Measurements from ENCODE around the gene DROSHA.

The DROSHA gene

DNA sequence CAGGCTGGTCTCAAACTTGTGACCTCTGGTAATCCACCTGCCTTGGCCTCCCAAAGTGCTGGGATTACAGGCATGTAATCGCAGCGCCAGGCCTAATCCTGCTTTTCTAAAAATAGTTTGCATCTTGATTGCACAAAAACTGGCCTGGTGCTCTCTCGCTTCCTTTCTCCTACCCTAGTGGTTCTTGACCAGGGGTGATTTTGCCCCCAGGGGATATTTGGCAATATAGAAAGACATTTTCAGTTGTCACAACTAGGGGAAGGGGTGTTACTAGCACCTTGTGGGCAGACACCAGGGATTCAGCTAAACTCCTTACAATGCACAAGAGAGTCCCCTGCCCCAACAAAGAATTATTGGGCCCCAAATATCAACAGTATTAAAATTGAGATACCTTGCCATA is 139.8 kb downstream of the DROSHA start:
- Mint-ChIP-seq H3K36me3 (ENCODE audit: low read depth) (no peaks in the 10 kb centered on the region), H3K4me1 (peaks cover 5% of the 10 kb centered on the region), H3K9me3 (peaks cover 28% of the 10 kb centered on the region), H3K4me3 (no peak overlapping the region), H3K27ac (no peak overlapping the region), H3K27me3 (ENCODE audit: low read depth, poor library complexity) (peaks cover 3% of the 10 kb centered on the region)
- DNase-seq, result no peak
- TF ChIP-seq, protein P1, sequence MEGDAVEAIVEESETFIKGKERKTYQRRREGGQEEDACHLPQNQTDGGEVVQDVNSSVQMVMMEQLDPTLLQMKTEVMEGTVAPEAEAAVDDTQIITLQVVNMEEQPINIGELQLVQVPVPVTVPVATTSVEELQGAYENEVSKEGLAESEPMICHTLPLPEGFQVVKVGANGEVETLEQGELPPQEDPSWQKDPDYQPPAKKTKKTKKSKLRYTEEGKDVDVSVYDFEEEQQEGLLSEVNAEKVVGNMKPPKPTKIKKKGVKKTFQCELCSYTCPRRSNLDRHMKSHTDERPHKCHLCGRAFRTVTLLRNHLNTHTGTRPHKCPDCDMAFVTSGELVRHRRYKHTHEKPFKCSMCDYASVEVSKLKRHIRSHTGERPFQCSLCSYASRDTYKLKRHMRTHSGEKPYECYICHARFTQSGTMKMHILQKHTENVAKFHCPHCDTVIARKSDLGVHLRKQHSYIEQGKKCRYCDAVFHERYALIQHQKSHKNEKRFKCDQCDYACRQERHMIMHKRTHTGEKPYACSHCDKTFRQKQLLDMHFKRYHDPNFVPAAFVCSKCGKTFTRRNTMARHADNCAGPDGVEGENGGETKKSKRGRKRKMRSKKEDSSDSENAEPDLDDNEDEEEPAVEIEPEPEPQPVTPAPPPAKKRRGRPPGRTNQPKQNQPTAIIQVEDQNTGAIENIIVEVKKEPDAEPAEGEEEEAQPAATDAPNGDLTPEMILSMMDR (IDR thresholded peaks at IDR 0.05), result no peak

DNA sequence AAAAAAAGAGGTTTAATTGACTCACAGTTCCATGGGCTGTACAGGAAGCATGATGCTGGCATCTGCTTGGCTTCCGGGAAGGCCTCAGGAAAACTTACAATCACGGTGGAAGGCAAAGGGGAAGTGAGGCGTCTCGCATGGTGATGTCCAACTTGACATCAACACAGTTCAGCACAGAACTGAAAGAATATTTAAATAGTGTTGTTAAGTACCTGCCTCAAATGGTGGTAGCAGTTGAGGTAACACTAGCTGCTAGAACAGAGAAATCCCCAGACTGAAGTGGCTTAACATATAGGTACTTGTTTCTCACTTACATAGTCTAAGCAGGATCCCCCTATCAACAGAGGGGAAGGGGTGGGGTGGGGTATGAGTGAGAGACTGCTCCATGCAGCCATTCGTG is 141.6 kb downstream of the DROSHA start:
- no peak for DNase-seq
- TF ChIP-seq, protein P1 (IDR thresholded peaks at IDR 0.05), result no peak
- Mint-ChIP-seq H3K27me3 (ENCODE audit: low read depth, poor library complexity) (peaks cover 3% of the 10 kb centered on the region), H3K4me1 (peaks cover 5% of the 10 kb centered on the region), H3K27ac (no peak overlapping the region), H3K4me3 (no peak overlapping the region), H3K36me3 (ENCODE audit: low read depth) (no peaks in the 10 kb centered on the region), H3K9me3 (peaks cover 41% of the 10 kb centered on the region)

DNA sequence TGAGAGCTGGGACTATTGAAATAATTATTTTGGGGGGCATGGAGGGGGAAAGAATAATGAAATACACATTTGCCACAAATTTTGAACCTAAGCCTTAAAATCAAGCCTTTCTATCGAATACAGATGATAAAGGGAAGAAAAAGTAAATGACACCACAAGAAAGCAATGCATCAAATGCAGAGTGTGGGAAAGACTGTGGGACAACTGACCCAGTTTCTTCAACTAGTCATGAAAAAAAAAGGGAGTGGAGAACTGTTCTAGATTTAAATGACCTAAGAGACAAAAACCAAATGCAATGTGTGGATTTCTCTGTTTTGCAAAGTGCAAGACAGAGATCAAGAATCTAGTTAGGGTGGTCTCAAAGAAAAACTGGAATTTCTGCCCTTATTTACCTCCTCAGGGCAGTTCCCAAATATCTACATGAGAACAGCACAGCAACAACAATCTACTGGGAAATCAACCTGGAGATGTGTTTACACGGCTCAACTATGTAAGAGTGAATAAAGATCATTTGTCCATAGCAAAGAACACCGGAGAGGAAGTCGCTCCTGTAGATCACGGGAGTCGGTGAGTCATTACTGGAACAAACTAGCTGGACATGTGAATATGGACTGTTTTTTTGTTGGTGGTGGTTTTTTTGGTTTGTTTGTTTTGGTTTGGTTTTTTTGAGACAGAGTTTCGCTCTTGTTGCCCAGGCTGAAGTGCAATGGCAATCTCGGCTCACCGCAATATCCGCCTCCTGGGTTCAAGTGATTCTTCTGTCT is 145.9 kb downstream of the DROSHA start:
- no peak overlapping the region for H3K27ac Mint-ChIP-seq
- TF ChIP-seq, protein P1 (IDR thresholded peaks at IDR 0.05), result no peak
- H3K4me3 Mint-ChIP-seq, result no peak overlapping the region
- DNase-seq, result no peak
- H3K27me3 Mint-ChIP-seq (ENCODE audit: low read depth, poor library complexity), result no peaks in the 10 kb centered on the region
- peaks cover 41% of the 10 kb centered on the region for H3K9me3 Mint-ChIP-seq
- peaks cover 34% of the 10 kb centered on the region for H3K4me1 Mint-ChIP-seq
- H3K36me3 Mint-ChIP-seq (ENCODE audit: low read depth), result no peaks in the 10 kb centered on the region

GRCh38 chr5:31383734-31384133 is 148.2 kb downstream of the DROSHA start:
- H3K27me3 Mint-ChIP-seq (ENCODE audit: low read depth, poor library complexity), result no peaks in the 10 kb centered on the region
- H3K27ac Mint-ChIP-seq, result no peak overlapping the region
- no peak for DNase-seq
- H3K4me1 Mint-ChIP-seq, result peaks cover 41% of the 10 kb centered on the region
- peaks cover 29% of the 10 kb centered on the region for H3K9me3 Mint-ChIP-seq
- H3K4me3 Mint-ChIP-seq, result no peak overlapping the region
- TF ChIP-seq, protein P1 (IDR thresholded peaks at IDR 0.05), result no peak
- H3K36me3 Mint-ChIP-seq (ENCODE audit: low read depth), result no peaks in the 10 kb centered on the region

GRCh38 chr5:31382051-31382878 is 149.6 kb downstream of the DROSHA start:
- peak overlapping the region; percentile 71 for H3K27ac Mint-ChIP-seq
- peak; percentile 7 for DNase-seq
- H3K36me3 Mint-ChIP-seq (ENCODE audit: low read depth), result no peaks in the 10 kb centered on the region
- H3K4me1 Mint-ChIP-seq, result peaks cover 41% of the 10 kb centered on the region
- H3K27me3 Mint-ChIP-seq (ENCODE audit: low read depth, poor library complexity), result no peaks in the 10 kb centered on the region
- peaks cover 15% of the 10 kb centered on the region for H3K9me3 Mint-ChIP-seq
- peak overlapping the region; percentile 60 for H3K4me3 Mint-ChIP-seq
- TF ChIP-seq, protein P1 (IDR thresholded peaks at IDR 0.05), result no peak
